Heart left ventricle (tissue), 16 donors: ENCODE data around the gene NPNT. TPM values are rescaled to one million over a fixed set of nuclear protein-coding genes. Genes with fewer than 3 reads are reported as not detected.

Source experiments
- ATAC-seq, 4 donors: fragments of 200-7000 bp; cut with Tn5 transposase; one replicate each; pipeline ENCODE4 v1.9.1; 2020 to 2022; ENCODE audit warnings: moderate library complexity in 4 of 4, mild to moderate bottlenecking in 3 of 4, moderate number of reproducible peaks in 1 of 4
- DNase-seq, 5 donors: peaks; one replicate each; pipeline ENCODE4 v3.0.0-alpha.2; 2020
- H3K27ac ChIP-seq, 12 donors: fragments of 200-600 bp; sonication (generic) in 4 of 12; one replicate each; pipeline versions ENCODE4 v1.5.0 to v1.8.0; 2016 to 2022; ENCODE audit warnings: mild to moderate bottlenecking in 2 of 12
- H3K27me3 ChIP-seq, 9 donors: fragments of 200-600 bp; sonication (generic) in 2 of 9; one replicate each; pipeline versions ENCODE4 v1.5.1 to v1.8.0; 2016 to 2022; ENCODE audit warnings: mild to moderate bottlenecking in 3 of 9
- H3K36me3 ChIP-seq, 9 donors: fragments of 200-600 bp; sonication (generic) in 2 of 9; one replicate each; pipeline versions ENCODE4 v1.5.0 to v1.8.0; 2018 to 2022; ENCODE audit warnings: mild to moderate bottlenecking in 2 of 9
- H3K4me1 ChIP-seq, 12 donors: fragments of 200-600 bp; sonication (generic) in 4 of 12; one replicate each; pipeline versions ENCODE4 v1.5.0 to v1.8.0; 2016 to 2022; ENCODE audit warnings: mild to moderate bottlenecking in 3 of 12
- H3K4me3 ChIP-seq, 12 donors: fragments of 200-600 bp; sonication (generic) in 4 of 12; one replicate each; pipeline versions ENCODE4 v1.5.0 to v1.8.0; 2017 to 2022; ENCODE audit warnings: mild to moderate bottlenecking in 9 of 12, moderate library complexity in 4 of 12
- H3K9me3 ChIP-seq, 12 donors: fragments of 200-600 bp; sonication (generic) in 4 of 12; one replicate each; pipeline versions ENCODE4 v1.5.0 to v1.8.0; 2016 to 2022; ENCODE audit warnings: mild to moderate bottlenecking in 1 of 12
- CTCF ChIP-seq, 12 donors: fragments of 200-600 bp; sonication (generic) in 4 of 12; IDR thresholded peaks; one replicate each; pipeline versions ENCODE4 v1.5.0 to v1.8.0; 2018 to 2022; ENCODE audit warnings: antibody characterized with exemption in 12 of 12, mild to moderate bottlenecking in 5 of 12
- POLR2A ChIP-seq, 2 donors: fragments of 450-650 bp; IDR thresholded peaks; one replicate each; pipeline ENCODE4 v1.6.1; 2017; ENCODE audit warnings: antibody characterized with exemption in 2 of 2, mild to moderate bottlenecking in 2 of 2, moderate library complexity in 2 of 2
- WGBS, 4 donors: extraction: QIAGEN DNeasy Blood & Tissue Kit in 2 of 4; methylation state at CpG; one replicate each; pipeline versions ENCODE4 v1.1.5 to v1.1.7; 2013 to 2018; 5-methylcytosine and 5-hydroxymethylcytosine counted together
- intact Hi-C, 10 donors: fragments of 100-400 bp; cut with DNase I; formaldehyde crosslinking; loops; one replicate each; pipeline versions ENCODE4 v1.11.1 to v1.14.2; 2022
- polyA plus RNA-seq, 2 donors: library from polyadenylated mRNA; stranded (reverse); fragments of 200-250 nt; gene quantifications; one replicate each; pipeline ENCODE4 v1.2.3, GENCODE V29; 2013
- total RNA-seq, 9 donors: library from RNA; depleted of rRNA in 2 of 9; stranded (reverse); fragments of >200 nt in 2 of 9; fragmentation: NEBNext Ultra II Directional in 3 of 9; extraction: Animal tissue kit (Norgen Biotek cat#: 25700) in 3 of 9; gene quantifications; one replicate each; pipeline versions ENCODE4 v1.1.0 to v1.2.4, GENCODE V29; 2016 to 2023
- donor health status: ischemic (EF 13 %, LVEDD 7.1; RV severe dilation, severe dysfunction).
- donor health status: healthy with polysubstance abuse.
- donor health status: DM: no; HTN: yes; CAD: no.
- donor health status: DM: no; HTN: no; CAD: no.
- donor health status: ischemic (EF 25% LVEDD 6.9; RV normal size, moderate dysfunction).
- donor health status: ischemic (EF 25% LVEDD 5.7; RV mildly dilated, moderate dysfunction).
- donor health status: healthy.
- donor health status: DM: yes; HTN: yes; CAD: no.
- donor health status: ischemic (EF 35%, LVEDD 5.7; RV mildly dilated, moderate dysfunction).
- donor health status: nonischemic (EF 11% LVEDD 7.7; RV severe dilation, severe dysfunction).
- donor health status: DM: yes; HTN: yes; CAD: no.
- donor health status: PGD.
- donor health status: ischemic (EF 29% LVEDD 5.4; RV normal size, mild dysfunction).
- donor health status: nonischemic (EF 23%, LVEDD 6.1; RV moderate dilation, normal function).

NPNT gene
- total and polyA plus RNA-seq, 11 donors, result 1.7 to 32.7 (median 10.9) TPM

GRCh38 chr4:105858466-105859040 is 36.7 kb upstream of the NPNT start:
- H3K4me3 ChIP-seq, result no peak overlapping the region
- intact Hi-C loops, result no loop called here
- ATAC-seq (no peak), DNase-seq (no peak)
- TF ChIP-seq POLR2A (IDR thresholded peaks at IDR 0.05) (no peak), CTCF (IDR thresholded peaks at IDR 0.05) (no peak)
- H3K4me1 ChIP-seq, result no peaks in the 10 kb centered on the region
- H3K9me3 ChIP-seq, result peaks cover 0 to 43% (median 7%) of the 10 kb centered on the region in 12 donors
- no peaks in the 10 kb centered on the region for H3K27me3 ChIP-seq
- no peaks in the 10 kb centered on the region for H3K36me3 ChIP-seq
- H3K27ac ChIP-seq, result no peak overlapping the region
- 85 to 97% (median 96%) methylated on average over 7 to 10 of the region's 10 CpGs for WGBS, 4 donors

GRCh38 chr4:105859233-105859632 is 36.0 kb upstream of the NPNT start:
- DNase-seq (no peak), ATAC-seq (no peak)
- 38 to 72% (median 53%) methylated on average over 1 of the region's 1 CpG for WGBS, 4 donors
- Histone ChIP-seq H3K27me3 (no peaks in the 10 kb centered on the region), H3K27ac (no peak overlapping the region), H3K4me3 (no peak overlapping the region), H3K36me3 (no peaks in the 10 kb centered on the region), H3K4me1 (no peaks in the 10 kb centered on the region), H3K9me3 (peaks cover 0 to 41% (median 7%) of the 10 kb centered on the region in 12 donors)
- TF ChIP-seq CTCF (IDR thresholded peaks at IDR 0.05), result no peak
- no peak for TF ChIP-seq POLR2A (IDR thresholded peaks at IDR 0.05)
- intact Hi-C loops, result no loop called here

GRCh38 chr4:105870963-105871362 is 24.3 kb upstream of the NPNT start:
- intact Hi-C loops, result no loop called here
- TF ChIP-seq CTCF (IDR thresholded peaks at IDR 0.05), result no peak
- TF ChIP-seq POLR2A (IDR thresholded peaks at IDR 0.05), result no peak
- WGBS, 4 donors, result 74 to 80% (median 78%) methylated on average over 3 of the region's 3 CpGs

GRCh38 chr4:105871997-105872396 is 23.3 kb upstream of the NPNT start:
- no peak for TF ChIP-seq CTCF (IDR thresholded peaks at IDR 0.05)
- WGBS, 4 donors, result 70 to 77% (median 71%) methylated on average over 2 of the region's 2 CpGs
- H3K9me3 ChIP-seq, result no peaks in the 10 kb centered on the region
- H3K27ac ChIP-seq, result no peak overlapping the region
- intact Hi-C loops, result no loop called here
- H3K4me1 ChIP-seq, result peaks cover 0 to 13% (median 0%) of the 10 kb centered on the region in 12 donors
- ATAC-seq, result no peak
- no peaks in the 10 kb centered on the region for H3K27me3 ChIP-seq
- H3K36me3 ChIP-seq, result no peaks in the 10 kb centered on the region
- no peak overlapping the region for H3K4me3 ChIP-seq
- no peak for DNase-seq

More at GRCh38 chr4:105870963-105871362, 24.3 kb upstream of the NPNT start:
- Histone ChIP-seq H3K36me3 (no peaks in the 10 kb centered on the region), H3K9me3 (no peaks in the 10 kb centered on the region), H3K27ac (no peak overlapping the region), H3K4me3 (no peak overlapping the region), H3K4me1 (peaks cover 0 to 13% (median 0%) of the 10 kb centered on the region in 12 donors), H3K27me3 (no peaks in the 10 kb centered on the region)
- DNase-seq (no peak), ATAC-seq (no peak)
